Activated CD8-positive, alpha-beta memory T cell treated with anti-CD3 and anti-CD28 coated beads, Interleukin-2, amount 50 U/mL, for 4 hours (primary cell): ENCODE results near the gene ANKRD13D.

Experiments used
- DNase-seq: peaks from one replicate; pipeline ENCODE4 v3.0.0-alpha.2; 2020

Gene ANKRD13D

GRCh38 chr11:67332081-67332691, 43.1 kb downstream of the ANKRD13D start:
- no peak for DNase-seq

GRCh38 chr11:67337257-67337656, 48.2 kb downstream of the ANKRD13D start:
- DNase-seq = no peak

GRCh38 chr11:67344264-67344663, 55.2 kb downstream of the ANKRD13D start:
- no peak for DNase-seq

- DNase-seq = no peak
These were observed 56.3 kb downstream of the ANKRD13D start for GRCh38 chr11:67345247-67345919.

GRCh38 chr11:67345920-67346819, 57.1 kb downstream of the ANKRD13D start:
- no peak for DNase-seq

GRCh38 chr11:67347964-67348749, 59.1 kb downstream of the ANKRD13D start:
- DNase-seq = no peak

GRCh38 chr11:67349036-67349435, 59.9 kb downstream of the ANKRD13D start:
- DNase-seq = no peak

GRCh38 chr11:67349457-67349856, 60.4 kb downstream of the ANKRD13D start:
- no peak for DNase-seq

GRCh38 chr11:67349928-67350465, 60.9 kb downstream of the ANKRD13D start:
- DNase-seq = no peak

GRCh38 chr11:67351275-67352005, 62.3 kb downstream of the ANKRD13D start:
- peak; percentile 73 for DNase-seq
